HUES6 (cell line): ENCODE measurements around the gene LRRC15.
A peak's percentile ranks its signal among the peaks of the same experiment; 100 is the strongest.

Experiments used
- H3K27ac ChIP-seq: 2 replicates; pipeline ENCODE4 v1.7.0; 2013; ENCODE audit warnings: low read depth, mild to moderate bottlenecking, low read length, inconsistent platforms
- H3K27me3 ChIP-seq: 2 replicates; pipeline ENCODE4 v1.6.1; 2013; ENCODE audit warnings: low read length; ENCODE audit not compliant: control insufficient read depth, insufficient read depth
- H3K36me3 ChIP-seq: 2 replicates; pipeline ENCODE4 v1.6.1; 2013; ENCODE audit warnings: low read length; ENCODE audit not compliant: control insufficient read depth, insufficient read depth
- H3K4me1 ChIP-seq: 2 replicates; pipeline ENCODE4 v1.6.1; 2013; ENCODE audit warnings: low read length; ENCODE audit not compliant: control insufficient read depth, insufficient read depth
- H3K4me3 ChIP-seq: 2 replicates; pipeline ENCODE4 v1.5.1; 2013; ENCODE audit warnings: low read depth, low read length
- H3K9ac ChIP-seq: one replicate; pipeline ENCODE4 v1.6.1; 2013; ENCODE audit warnings: mild to moderate bottlenecking, low read length
- H3K9me3 ChIP-seq: 2 replicates; pipeline ENCODE4 v1.6.1; 2013; ENCODE audit warnings: low read depth, low read length; ENCODE audit not compliant: control insufficient read depth, insufficient read depth

The LRRC15 gene

GRCh38 chr3:194396859-194397756, 27.6 kb upstream of the LRRC15 start:
- H3K9ac ChIP-seq = no peak overlapping the region
- peak overlapping the region; percentile 52; the same call in 1 of the 2 replicates for H3K4me3 ChIP-seq
- peaks cover 13% of the 10 kb centered on the region for H3K4me1 ChIP-seq
- no peak overlapping the region for H3K27ac ChIP-seq
- peaks cover 27% of the 10 kb centered on the region for H3K27me3 ChIP-seq
- no peaks in the 10 kb centered on the region for H3K36me3 ChIP-seq
- H3K9me3 ChIP-seq = no peaks in the 10 kb centered on the region

GRCh38 chr3:194396539-194396858, 27.0 kb upstream of the LRRC15 start:
- Histone ChIP-seq H3K9ac (no peak overlapping the region), H3K27me3 (peaks cover 27% of the 10 kb centered on the region), H3K36me3 (no peaks in the 10 kb centered on the region), H3K4me3 (peak overlapping the region; percentile 52), H3K9me3 (no peaks in the 10 kb centered on the region), H3K4me1 (peaks cover 13% of the 10 kb centered on the region), H3K27ac (no peak overlapping the region)

GRCh38 chr3:194395778-194396538, 26.4 kb upstream of the LRRC15 start:
- no peak overlapping the region for H3K9ac ChIP-seq
- H3K27me3 ChIP-seq = peaks cover 27% of the 10 kb centered on the region
- H3K36me3 ChIP-seq = no peaks in the 10 kb centered on the region
- H3K4me1 ChIP-seq = peaks cover 13% of the 10 kb centered on the region
- H3K27ac ChIP-seq = no peak overlapping the region
- H3K9me3 ChIP-seq = no peaks in the 10 kb centered on the region
- peak overlapping the region; percentile 52 for H3K4me3 ChIP-seq

- Histone ChIP-seq H3K9ac (no peak overlapping the region), H3K36me3 (no peaks in the 10 kb centered on the region), H3K9me3 (no peaks in the 10 kb centered on the region), H3K27ac (no peak overlapping the region), H3K4me1 (peaks cover 13% of the 10 kb centered on the region), H3K4me3 (no peak overlapping the region), H3K27me3 (peaks cover 27% of the 10 kb centered on the region)
Observed at GRCh38 chr3:194395212-194395611, 25.7 kb upstream of the LRRC15 start.

DNA sequence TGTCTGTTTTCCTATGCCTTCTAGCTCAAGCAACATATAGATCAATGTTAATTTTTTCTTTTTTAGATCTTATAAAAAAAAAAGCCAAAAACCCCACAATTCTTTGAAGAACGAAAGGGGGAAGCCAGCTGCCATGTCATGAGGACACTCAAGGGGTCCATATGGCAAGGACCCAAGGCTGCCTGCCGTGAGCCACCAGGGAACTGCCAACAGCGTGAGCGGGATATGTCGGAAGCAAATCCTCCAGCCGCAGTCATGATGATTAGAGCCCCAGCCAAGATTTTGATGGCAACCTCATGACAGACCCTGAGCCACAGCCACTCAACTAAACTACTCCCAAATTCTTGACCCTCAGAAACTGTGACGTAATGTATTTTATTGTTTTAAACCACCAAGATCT, 23.0 kb upstream of the LRRC15 start:
- Histone ChIP-seq H3K27ac (no peak overlapping the region), H3K36me3 (no peaks in the 10 kb centered on the region), H3K27me3 (peaks cover 11% of the 10 kb centered on the region), H3K9ac (no peak overlapping the region), H3K9me3 (peaks cover 6% of the 10 kb centered on the region; the same call in 1 of the 2 replicates), H3K4me3 (no peak overlapping the region), H3K4me1 (peaks cover 13% of the 10 kb centered on the region)

GRCh38 chr3:194390835-194391234, 21.3 kb upstream of the LRRC15 start:
- Histone ChIP-seq H3K4me1 (peaks cover 14% of the 10 kb centered on the region), H3K27ac (no peak overlapping the region), H3K4me3 (no peak overlapping the region), H3K27me3 (no peaks in the 10 kb centered on the region), H3K36me3 (no peaks in the 10 kb centered on the region), H3K9ac (no peak overlapping the region), H3K9me3 (peaks cover 6% of the 10 kb centered on the region; the same call in 1 of the 2 replicates)

GRCh38 chr3:194389269-194389668, 19.7 kb upstream of the LRRC15 start:
- Histone ChIP-seq H3K4me1 (peaks cover 9% of the 10 kb centered on the region; the same call in 1 of the 2 replicates), H3K4me3 (no peak overlapping the region), H3K36me3 (no peaks in the 10 kb centered on the region), H3K27ac (no peak overlapping the region), H3K27me3 (0 out of 2 replicates have a peak, but pooled peaks cover 2% of the 10 kb centered on the region), H3K9ac (no peak overlapping the region), H3K9me3 (peaks cover 6% of the 10 kb centered on the region; the same call in 1 of the 2 replicates)

- H3K9me3 ChIP-seq = peaks cover 6% of the 10 kb centered on the region; the same call in 1 of the 2 replicates
- H3K9ac ChIP-seq = no peak overlapping the region
- H3K27ac ChIP-seq = no peak overlapping the region
- H3K4me1 ChIP-seq = peaks cover 17% of the 10 kb centered on the region; the same call in 1 of the 2 replicates
- H3K4me3 ChIP-seq = no peak overlapping the region
- no peaks in the 10 kb centered on the region for H3K36me3 ChIP-seq
- H3K27me3 ChIP-seq = 0 out of 2 replicates have a peak, but pooled peaks cover 2% of the 10 kb centered on the region
Observed at GRCh38 chr3:194387926-194388418, 18.4 kb upstream of the LRRC15 start.

DNA sequence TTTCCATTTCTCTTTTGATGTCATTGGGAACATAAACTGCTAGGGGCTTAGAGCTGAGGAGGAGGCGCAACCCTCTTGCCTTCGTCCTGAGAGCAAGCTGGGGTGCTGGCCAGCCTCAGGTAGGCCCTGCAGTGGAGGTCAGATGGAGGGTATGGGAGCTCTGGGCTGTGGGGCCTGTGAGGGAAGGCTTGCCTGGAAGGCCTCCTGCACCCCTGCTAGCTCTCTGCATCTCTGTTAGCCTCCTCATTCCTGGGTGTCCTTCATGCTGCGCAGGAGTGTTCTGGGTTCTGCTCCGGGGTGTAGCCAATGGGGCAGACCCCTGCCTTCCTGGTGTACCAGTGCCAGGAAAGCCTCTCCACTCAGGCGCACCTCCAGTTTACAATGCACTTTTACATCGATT, 17.7 kb upstream of the LRRC15 start:
- Histone ChIP-seq H3K27ac (no peak overlapping the region), H3K27me3 (0 out of 2 replicates have a peak, but pooled peaks cover 2% of the 10 kb centered on the region)

DNA sequence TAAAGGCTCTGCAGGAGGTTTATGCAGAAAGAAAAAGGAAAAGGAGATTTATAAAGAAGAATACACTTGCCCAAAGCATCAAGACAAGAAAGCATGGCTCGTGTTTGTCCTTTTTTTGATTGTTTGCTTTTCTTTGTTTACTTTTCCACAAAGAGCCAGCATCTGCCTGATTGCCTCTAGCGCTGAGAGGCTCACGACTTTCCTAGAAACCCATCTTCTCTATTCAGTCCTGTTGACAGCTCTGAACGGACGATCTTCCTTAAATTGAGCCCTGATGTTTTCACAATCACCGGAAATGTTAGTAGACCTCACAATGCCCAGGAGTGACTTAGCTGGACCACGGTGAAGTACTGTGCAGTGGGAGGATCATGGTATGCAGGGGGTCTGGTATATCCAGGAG, 17.1 kb upstream of the LRRC15 start:
- Histone ChIP-seq H3K36me3 (no peaks in the 10 kb centered on the region), H3K9ac (no peak overlapping the region), H3K9me3 (peaks cover 6% of the 10 kb centered on the region; the same call in 1 of the 2 replicates), H3K4me3 (no peak overlapping the region), H3K27ac (no peak overlapping the region), H3K4me1 (peaks cover 25% of the 10 kb centered on the region), H3K27me3 (0 out of 2 replicates have a peak, but pooled peaks cover 2% of the 10 kb centered on the region)

More for the DNA sequence above, 17.7 kb upstream of the LRRC15 start:
- Histone ChIP-seq H3K4me3 (no peak overlapping the region), H3K4me1 (peaks cover 24% of the 10 kb centered on the region), H3K9ac (no peak overlapping the region), H3K9me3 (peaks cover 6% of the 10 kb centered on the region; the same call in 1 of the 2 replicates), H3K36me3 (no peaks in the 10 kb centered on the region)
